RWPE2 (cell line): Measurements from ENCODE around the gene MBLAC2.

Source experiments
- ATAC-seq: fragments of 200-7000 bp; cut with Tn5 transposase; 3 replicates; pipeline ENCODE4 v1.9.1; 2021; ENCODE audit warnings: low read depth
- DNase-seq: peaks from one replicate; pipeline ENCODE4 v3.0.0-alpha.2; 2020; ENCODE audit warnings: low spot score
- H3K27ac ChIP-seq: fragments of 450-650 bp; 2 replicates; pipeline ENCODE4 v1.5.1; 2017; ENCODE audit warnings: mild to moderate bottlenecking; ENCODE audit not compliant: poor library complexity, severe bottlenecking
- H3K27me3 ChIP-seq: fragments of 250-450 bp; sonication (Bioruptor Pico); 2 replicates; pipeline ENCODE4 v1.5.1; 2021; ENCODE audit warnings: mild to moderate bottlenecking, moderate library complexity; ENCODE audit not compliant: insufficient read depth, poor library complexity, severe bottlenecking
- H3K36me3 ChIP-seq: fragments of 250-450 bp; sonication (Bioruptor Pico); 2 replicates; pipeline ENCODE4 v1.5.1; 2020; ENCODE audit warnings: low read depth, mild to moderate bottlenecking, moderate library complexity
- H3K4me1 ChIP-seq: fragments of 250-450 bp; sonication (Bioruptor Pico); 2 replicates; pipeline ENCODE4 v1.5.1; 2021; ENCODE audit warnings: mild to moderate bottlenecking, moderate library complexity; ENCODE audit not compliant: insufficient read depth, poor library complexity, severe bottlenecking
- H3K4me3 ChIP-seq: fragments of 250-450 bp; sonication (Bioruptor Pico); 2 replicates; pipeline ENCODE4 v1.5.1; 2021; ENCODE audit warnings: mild to moderate bottlenecking, moderate library complexity; ENCODE audit not compliant: severe bottlenecking
- H3K9me3 ChIP-seq: fragments of 250-450 bp; sonication (Bioruptor Pico); 2 replicates; pipeline ENCODE4 v1.5.1; 2021; ENCODE audit warnings: mild to moderate bottlenecking, moderate library complexity; ENCODE audit not compliant: severe bottlenecking
- CTCF ChIP-seq: fragments of 450-650 bp; IDR thresholded peaks from one replicate; pipeline ENCODE4 v1.5.1; 2017; ENCODE audit warnings: mild to moderate bottlenecking, moderate library complexity; ENCODE audit not compliant: poor library complexity, severe bottlenecking

MBLAC2 gene

DNA sequence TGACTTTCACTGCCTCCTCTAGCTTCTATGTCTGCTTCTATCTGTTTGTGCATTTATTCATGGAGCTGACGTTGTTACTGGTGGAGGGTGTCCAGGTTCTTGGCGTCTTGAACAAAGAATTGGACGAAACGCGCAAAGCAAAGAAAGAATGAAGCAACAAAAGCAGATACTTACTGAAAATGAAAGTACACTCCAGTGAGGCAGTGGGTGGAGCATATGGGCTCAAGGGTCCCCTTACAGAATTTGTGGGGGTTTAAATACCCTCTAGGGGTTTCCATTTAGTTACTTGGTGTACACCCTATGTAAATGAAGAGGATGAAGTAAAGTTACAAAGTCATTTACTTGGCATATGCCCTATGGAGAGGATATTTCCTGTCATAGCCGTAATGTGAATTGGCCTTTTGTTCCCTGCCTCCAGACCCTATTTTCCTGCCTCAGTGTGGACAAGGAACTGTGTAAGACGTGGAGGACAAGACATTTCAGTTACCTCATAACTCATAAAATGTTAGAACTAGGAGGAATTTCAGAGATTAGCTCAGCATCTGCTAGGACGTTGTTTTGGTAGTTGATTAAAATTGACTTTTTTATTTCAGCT lies 3.1 kb upstream of the MBLAC2 start:
- H3K9me3 ChIP-seq: no peaks in the 10 kb centered on the region
- no peak overlapping the region for H3K4me3 ChIP-seq
- peaks cover 5% of the 10 kb centered on the region for H3K4me1 ChIP-seq
- H3K36me3 ChIP-seq: 0 out of 2 replicates have a peak, but pooled peaks cover 5% of the 10 kb centered on the region
- no peak for DNase-seq
- no peaks in the 10 kb centered on the region for H3K27me3 ChIP-seq
- TF ChIP-seq CTCF: no peak
- no peak for ATAC-seq
- no peak overlapping the region for H3K27ac ChIP-seq

GRCh38 chr5:90477073-90477472 lies 2.5 kb upstream of the MBLAC2 start:
- H3K27ac ChIP-seq: no peak overlapping the region
- TF ChIP-seq CTCF: no peak
- ATAC-seq: no peak
- H3K4me1 ChIP-seq: peaks cover 8% of the 10 kb centered on the region
- H3K4me3 ChIP-seq: no peak overlapping the region
- H3K36me3 ChIP-seq: 0 out of 2 replicates have a peak, but pooled peaks cover 5% of the 10 kb centered on the region
- H3K9me3 ChIP-seq: no peaks in the 10 kb centered on the region
- H3K27me3 ChIP-seq: no peaks in the 10 kb centered on the region
- DNase-seq: no peak

GRCh38 chr5:90476391-90476790 lies 1.8 kb upstream of the MBLAC2 start:
- DNase-seq (no peak), ATAC-seq (no peak)
- no peaks in the 10 kb centered on the region for H3K9me3 ChIP-seq
- TF ChIP-seq CTCF: no peak
- no peak overlapping the region for H3K4me3 ChIP-seq
- H3K27ac ChIP-seq: no peak overlapping the region
- no peaks in the 10 kb centered on the region for H3K27me3 ChIP-seq
- H3K4me1 ChIP-seq: peaks cover 8% of the 10 kb centered on the region
- H3K36me3 ChIP-seq: 0 out of 2 replicates have a peak, but pooled peaks cover 5% of the 10 kb centered on the region

DNA sequence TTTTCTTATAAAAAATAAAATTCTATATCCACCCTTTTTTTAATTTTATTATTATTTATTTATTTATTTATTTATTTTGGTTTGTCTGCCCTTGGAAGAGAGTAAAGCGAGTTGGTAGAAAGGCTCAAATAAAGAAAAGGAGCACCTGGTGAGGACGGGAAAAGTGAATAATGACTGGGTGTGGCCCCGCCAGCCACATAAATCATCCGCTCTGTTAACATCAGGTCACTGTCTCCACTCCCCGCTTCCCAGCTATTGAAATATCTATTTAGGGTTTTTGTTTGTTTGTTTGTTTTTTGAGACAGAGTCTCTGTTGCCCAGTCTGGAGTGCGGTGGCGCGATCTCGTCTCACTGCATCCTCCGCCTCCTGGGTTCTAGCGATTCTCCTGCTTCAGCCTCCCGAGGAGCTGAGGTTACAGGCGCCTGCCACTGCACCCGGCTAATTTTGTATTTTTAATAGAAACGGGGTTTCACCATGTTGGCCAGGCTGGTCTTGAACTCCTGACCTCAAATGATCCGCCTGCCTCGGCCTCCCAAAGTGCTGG lies 937 bp upstream of the MBLAC2 start:
- ATAC-seq (no peak), DNase-seq (no peak)
- H3K27ac ChIP-seq: no peak overlapping the region

More for the DNA sequence above, 937 bp upstream of the MBLAC2 start:
- H3K36me3 ChIP-seq: 0 out of 2 replicates have a peak, but pooled peaks cover 5% of the 10 kb centered on the region
- H3K4me3 ChIP-seq: peak overlapping the region; percentile 73
- TF ChIP-seq CTCF: no peak
- peaks cover 8% of the 10 kb centered on the region for H3K4me1 ChIP-seq
- no peaks in the 10 kb centered on the region for H3K9me3 ChIP-seq
- no peaks in the 10 kb centered on the region for H3K27me3 ChIP-seq
